NCI-H226 (cell line): ENCODE data around the gene HIP1.
A peak's percentile ranks its signal among the peaks of the same experiment; 100 is the strongest.
"Not testable (repeated sequence)": the region's sequence is repeated elsewhere in the genome, so short reads cannot be mapped to it uniquely, and the experiment has no call there.

Experiments used
- DNase-seq: peaks from one replicate; pipeline ENCODE4 v3.0.0-alpha.2; 2015

HIP1 gene

DNA sequence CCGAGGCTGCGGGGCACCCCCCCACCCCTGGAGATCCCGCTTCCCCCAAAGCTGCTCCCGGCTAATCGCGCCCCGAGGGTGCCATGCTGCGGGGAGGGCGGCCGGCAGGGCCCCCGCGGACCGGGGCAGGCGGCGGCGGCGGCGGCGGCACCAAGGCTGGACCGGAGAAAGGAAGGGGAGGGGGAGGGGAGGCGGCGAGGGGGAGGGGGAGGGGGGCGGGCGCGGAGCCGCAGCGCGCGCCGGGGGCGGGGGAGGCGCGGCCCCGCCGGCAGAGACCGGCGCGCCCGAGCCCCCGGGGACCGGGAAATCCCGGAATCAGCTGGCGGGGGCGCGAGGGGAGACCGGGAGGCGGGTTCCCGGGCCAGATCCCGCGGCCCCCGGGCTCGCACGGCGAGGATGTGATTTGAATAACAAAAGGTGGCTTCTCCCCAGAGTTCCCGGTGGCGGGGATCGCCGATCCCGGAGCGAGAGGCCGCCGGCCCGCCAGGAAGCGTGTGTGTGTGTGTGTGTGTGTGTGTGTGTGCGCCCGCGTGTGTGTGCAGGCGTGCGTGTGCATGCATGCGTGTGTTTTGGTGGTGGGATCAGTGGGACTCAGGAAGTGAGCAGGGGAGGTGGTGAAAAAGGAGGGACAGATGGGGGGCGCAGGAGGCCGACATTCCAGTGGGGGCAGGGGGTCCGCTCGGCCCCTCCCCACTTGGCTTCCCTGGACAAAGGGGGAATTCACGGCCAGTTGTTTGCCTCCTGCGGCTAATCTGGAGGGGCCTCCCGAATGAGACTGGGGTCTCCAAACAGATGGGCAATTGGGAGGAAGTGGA lies 99.5 kb downstream of the HIP1 start:
- DNase-seq: peak; percentile 18

DNA sequence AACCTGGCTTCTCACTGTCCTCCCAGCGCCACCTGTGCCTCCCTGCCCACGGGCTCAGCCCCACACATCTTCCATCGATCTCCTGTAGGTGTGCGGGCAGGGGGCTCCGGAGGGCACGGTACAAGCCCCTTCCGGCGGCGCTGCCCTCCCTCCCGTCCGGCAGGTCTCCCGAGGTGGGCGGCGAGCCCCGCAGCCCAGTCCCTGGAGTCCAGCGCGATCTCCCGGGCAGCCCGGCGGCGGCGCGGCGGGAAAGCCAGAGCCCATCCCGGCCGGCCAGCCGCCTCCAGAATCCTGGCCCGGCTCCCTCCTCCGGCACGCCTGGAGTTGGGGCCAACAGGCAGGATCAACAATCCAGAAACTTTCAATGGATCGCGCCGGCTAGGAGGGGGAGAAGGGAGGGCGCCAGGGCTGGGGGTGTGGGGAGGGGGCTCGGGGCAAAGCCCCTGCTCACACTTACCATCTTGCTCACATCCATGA lies 100.1 kb downstream of the HIP1 start:
- peak; percentile 24 for DNase-seq

DNA sequence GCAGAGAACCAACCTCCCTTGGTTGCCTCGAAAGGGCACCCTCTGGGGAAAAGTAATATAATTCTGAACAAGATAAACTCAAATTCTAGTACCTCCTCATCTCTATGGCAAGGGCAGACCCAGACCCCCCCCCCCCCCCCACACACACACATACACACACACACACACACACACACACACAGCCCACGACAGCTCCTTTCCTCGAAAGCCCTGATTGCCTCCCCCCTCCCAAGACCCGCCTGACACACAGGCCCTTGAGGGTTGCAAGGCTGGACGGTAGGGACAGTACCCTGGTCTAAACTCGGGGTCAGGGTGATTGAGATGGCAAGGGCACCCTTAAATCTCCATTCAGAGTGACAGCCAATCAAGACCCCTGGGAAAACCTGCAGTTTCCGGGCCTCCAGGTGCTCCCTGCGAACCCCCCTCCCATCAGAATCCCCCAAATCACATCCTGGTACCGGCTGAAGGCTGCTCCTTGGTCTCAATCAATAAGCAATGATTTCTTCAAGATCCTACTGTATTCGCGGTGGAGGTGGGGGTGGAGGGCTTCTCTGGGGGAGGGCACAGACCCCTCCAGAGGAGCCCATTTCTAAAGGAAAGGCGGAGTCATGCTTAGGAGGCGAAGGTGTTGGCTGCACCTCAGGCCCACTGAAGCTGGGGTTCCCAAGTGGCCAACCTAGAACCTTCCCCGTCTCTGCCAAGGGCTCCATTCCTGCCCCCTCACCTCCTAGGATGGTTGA lies 100.7 kb downstream of the HIP1 start:
- DNase-seq: no peak

DNA sequence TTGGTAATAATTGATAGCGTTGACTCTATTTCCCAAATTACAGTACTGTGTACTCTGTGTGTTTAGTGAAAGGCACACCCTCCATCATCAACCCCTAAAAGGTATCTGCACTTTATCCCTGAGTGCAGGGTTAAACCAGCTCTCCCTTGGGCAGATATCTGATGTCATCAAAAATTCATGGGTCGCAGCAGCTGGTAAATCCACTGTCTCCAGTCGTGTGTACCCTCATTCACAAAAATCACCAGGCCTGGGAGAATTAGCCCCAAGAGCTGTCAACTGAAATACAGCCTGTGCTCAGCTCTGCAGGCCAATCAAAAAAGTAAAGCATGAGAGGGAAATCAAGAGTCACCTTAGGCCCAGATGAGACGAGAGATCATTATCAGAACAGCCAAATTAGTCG lies 103.7 kb downstream of the HIP1 start:
- no peak for DNase-seq

DNA sequence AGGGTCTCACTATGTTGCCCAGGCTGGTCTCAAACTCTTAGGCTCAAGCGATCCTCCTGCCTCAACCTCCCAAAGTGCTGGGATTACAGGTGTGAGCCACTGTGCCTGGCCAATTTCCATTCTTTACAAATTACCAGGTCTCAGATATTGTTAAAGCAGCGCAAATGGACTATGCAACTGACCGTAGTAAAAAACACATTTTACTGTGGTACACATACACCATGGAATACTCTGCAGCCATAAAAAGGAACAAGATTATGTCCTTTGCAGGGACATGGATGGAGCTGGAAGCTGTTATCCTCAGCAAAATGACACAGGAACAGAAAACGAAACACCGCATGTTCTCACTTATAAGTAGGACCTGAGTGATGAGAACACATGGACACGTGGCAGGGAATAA lies 106.2 kb downstream of the HIP1 start:
- not testable (repeated sequence) for DNase-seq

DNA sequence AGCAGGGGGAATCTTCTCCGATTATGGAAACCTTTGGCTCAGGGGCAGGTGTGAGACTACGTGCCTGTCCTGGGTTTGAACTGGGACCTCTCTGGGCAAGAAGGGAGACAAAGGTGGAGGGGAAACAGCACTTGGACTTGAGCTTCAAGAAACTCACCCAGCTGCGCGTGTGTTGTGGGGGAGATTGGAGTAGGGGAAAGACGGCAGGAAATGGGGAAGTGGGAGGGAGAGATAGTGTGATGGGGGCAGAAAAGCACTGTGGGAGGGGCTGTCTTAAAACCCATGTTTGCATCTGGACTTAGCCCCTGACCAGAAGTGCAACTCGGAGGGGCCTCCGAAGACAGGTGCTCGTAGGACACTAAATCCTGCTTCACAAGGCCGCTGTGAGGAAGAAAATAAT lies 107.0 kb downstream of the HIP1 start:
- no peak for DNase-seq

DNA sequence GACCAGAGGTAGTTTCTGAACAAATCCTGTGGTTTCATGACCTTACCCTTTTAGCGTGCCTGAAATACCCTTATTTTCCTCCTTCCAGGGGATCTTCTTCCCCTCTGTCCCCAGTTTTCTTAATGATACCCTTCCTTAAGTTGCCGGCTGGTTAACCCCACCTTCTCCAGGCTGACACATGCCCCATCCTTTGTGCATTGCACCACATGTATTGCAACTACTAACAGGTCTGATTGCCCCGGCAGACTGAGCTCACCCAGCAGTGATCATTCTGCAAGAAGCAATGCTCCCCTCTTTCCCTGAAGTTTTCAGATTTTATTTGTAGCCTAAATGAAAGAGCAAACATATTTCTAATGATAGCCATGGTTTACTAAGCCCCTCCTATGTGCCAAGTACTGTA lies 108.2 kb downstream of the HIP1 start:
- DNase-seq: no peak

DNA sequence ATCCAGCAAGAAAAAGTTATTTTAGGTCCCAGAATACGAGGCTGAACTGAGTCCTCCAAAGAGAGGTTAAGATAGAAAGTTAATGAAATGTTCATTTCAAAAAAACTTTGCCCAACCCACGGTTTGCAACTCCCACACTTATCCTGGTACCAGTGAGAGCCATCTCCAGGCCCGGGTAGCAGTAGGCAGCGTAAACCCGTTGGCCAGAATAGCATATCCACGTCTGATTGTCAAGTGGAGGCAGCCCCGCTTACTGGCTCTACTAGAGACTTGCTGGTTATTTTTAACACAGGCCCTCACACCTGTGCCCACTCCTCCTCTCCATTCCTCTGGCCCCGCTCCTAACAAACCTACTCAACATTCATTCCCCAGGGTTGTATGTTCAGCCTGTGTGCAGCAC lies 109.7 kb downstream of the HIP1 start:
- no peak for DNase-seq

DNA sequence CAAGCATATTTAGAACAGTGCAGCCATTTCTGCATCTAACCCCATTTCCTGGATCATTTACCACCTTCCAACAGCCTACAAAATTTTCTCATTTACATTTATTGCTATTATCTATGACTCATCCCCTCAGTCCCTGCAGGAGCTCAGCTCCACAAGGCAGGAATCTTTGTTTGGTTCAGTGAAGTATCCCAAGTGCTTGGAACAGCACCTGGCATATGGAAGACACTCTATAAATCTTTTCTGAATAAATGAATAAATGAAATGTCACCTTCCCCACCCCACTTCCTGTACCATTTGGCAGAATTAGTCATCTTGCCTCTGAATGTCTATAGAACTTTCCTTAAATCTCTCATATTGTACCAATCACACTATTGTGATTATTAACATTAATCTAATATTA lies 110.7 kb downstream of the HIP1 start:
- DNase-seq: peak; percentile 43

DNA sequence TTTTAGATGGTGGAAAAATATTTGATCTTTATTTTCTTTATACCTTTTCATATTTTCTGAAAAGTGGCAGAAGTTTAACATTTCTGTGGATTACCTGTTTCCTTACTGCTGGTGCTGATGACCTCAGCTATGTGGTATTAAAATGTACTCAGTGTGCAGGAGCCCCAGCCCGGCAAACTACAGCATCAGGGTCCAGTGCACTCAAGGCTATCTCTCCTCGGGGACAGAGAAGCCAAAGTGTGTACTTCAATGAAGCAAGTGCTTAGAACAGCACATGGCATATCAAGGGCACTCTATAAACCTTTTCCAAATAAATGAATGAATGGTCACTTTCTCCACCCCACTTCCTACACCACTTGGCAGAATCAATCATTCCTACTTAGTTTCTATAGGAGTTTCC lies 111.8 kb downstream of the HIP1 start:
- DNase-seq: no peak

DNA sequence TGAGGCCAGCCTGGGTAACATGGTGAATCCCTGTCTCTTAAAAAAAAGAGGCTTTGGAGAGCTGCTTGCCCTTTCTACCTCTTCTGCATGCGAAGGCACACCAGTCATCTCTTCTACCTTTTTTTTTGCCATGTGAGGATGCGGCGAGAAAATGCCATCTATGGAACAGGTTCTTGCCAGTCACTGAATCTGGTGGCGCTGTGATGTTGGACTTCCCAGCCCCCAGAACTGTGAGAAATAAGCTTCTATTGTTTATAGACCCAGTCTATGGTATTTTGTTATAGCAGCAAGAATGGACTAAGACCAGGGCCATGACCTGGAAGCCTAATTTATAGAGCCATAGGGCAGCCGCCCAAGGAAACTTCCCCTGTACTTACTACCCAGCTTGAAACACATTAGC lies 112.9 kb downstream of the HIP1 start:
- DNase-seq: no peak

DNA sequence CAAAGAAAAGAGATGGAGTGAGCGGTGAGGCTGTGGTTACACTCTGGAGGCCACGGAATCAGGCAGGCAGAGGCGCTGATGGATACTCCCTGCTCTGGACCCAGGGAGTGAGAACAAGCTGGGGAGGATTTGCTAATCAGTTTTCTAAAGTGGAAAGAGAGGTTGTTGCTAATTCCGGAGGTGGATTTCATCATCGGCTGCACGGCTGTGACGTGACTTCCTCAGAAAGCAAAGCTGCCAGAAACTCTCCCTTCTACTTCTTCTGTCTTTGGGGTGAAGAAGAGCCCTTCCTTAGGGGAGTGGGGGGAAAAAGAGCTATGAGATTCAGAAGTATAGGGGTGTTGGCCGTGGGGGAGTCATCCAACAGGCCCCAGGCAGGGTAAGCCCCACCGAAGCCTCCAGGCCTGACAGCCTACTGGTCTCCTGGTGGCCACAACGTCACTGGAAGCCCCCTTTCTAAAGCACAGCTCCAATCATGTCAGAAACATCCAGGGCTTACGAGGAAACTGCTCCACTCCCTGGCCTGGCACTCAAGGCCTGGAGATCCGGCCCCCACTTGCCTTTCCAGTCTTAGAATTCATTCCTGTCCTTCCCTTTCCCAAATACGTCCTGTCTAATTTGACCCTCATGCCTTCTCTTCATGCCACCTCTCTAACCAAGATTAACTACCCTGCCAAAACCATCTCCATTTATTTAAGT lies 114.5 kb downstream of the HIP1 start:
- DNase-seq: peak; percentile 62

DNA sequence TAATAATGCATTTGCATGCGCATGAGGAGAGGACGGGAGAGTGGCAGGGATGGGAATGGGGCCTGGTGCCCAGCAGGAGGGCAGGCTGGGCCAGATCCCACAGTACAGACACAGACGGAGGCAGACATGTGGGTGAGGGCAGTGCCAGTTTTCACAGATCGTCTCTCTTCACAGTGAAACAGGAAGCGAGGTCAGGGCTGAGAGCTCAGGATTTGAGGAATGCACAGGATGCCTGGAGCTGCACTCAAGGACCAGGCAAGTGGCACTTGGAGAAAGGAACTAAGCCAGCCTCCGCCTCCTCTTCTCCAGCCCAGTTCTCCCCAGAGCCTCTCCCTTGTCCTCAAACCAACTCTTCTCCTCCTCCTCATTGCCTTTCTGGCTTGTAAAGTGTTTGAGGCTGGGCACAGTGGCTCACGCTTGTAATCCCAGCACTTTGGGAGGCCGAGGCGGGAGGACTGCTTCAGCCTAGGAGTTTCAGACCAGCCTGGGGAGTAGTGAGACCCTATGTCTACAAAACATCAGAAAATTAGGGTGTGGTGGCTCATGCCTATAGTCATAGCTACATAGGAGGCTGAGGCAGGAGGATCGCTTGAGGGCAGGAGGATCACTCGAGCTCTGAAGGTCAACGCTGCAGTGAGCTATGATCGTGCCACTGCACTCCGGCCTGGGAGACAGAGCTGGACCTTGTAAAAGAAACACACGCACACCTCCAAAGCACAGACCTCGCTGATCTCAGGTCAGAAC lies 115.2 kb downstream of the HIP1 start:
- no peak for DNase-seq

DNA sequence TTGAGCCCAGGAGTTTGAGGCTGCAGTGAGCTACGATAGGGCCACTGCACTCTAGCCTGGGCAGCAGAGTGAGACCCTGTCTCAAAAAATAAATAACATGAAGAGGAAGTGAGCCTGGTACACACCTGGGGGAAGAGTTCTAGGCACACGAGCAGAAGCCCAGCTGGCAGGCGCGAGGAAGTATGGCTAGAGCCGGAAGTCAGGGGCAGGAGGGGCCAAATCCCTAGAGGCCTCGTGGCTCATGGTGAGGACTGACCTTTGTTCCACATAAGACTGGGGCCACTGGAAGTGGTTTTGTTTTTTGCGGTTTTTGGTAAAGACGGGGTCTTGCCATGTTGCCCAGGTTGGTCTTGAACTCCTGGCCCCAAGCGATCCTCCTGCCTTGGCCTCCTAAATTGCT lies 117.6 kb downstream of the HIP1 start:
- no peak for DNase-seq

DNA sequence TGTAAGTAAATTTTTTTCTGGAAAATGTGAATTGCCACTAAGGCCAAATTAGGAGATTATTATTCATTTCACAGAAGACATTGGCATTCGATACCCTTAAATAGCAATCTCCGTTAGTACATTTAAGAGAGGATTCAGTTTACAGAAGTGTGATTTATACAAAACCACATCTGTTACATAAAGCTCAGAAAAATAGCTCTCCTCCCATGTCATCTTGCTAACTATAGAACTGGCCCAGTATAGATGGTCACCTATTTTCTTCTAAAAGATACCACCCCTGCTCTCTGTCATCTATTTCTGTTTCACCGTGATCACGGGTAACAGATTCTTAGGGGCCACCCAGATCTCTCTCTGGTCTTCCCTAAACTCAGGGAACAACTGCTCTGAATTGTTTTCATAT lies 119.1 kb downstream of the HIP1 start:
- no peak for DNase-seq

DNA sequence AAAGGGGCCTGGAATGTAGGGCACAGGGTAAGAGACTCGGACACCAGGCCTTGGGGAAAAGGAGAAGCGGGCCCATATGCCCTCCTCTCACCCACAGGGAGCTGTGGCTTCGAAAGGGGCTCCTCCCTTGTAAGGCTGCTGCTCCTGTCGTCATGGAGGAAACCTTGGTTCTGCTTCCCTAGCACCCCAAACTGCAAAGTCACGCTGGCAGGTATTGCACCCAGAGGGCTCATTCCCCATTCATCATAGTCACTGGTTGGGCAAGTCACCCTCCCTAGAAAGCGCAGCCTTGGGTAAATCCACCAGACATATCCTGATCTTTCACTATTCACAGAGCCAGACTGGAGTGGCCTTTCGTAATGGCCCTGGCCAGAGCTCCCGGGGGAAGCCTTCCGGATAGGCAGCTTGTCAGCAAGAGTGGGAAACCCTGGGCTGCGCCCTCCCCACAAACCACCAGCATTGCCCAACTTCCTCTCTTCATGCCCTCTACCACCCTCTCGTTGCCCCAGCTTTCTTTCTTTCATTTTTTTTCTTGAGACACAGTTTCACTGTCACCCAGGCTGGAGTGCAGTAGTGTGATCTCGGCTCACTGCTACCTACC lies 121.0 kb downstream of the HIP1 start:
- peak; percentile 60 for DNase-seq

DNA sequence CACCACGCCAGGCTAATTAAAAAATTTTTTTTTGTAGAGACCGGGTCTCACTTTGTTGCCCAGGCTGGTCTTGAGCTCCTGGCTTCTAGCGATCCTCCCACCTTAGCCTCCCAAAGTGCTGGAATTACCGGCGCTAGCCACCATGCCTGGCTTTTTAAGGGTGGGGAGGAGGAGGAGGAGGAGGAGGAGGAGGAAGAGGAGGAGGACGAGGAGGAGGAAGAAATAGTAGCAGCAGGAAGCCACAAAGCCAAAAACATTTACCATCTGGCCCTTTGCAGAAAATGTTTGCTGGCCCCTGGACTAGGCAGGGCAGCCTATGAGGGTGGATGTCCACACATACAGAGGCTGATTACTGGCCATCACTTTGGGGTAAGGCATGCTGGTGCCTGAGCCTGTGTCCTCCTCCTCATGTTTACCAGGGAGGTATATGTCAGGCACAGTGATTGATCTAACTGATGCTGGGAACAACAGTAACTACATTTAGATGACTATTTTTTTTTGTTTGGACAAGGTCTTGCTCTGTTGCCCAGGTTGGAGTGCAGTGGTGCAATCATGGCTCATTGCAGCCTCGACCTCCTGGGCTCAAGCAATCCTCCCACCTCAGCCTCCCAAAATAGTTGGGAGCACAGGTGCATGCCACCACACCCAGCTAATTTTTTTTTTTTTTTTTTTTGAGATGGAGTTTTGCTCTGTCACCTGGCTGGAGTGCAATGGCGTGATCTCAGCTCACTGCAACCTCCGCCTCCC lies 122.1 kb downstream of the HIP1 start:
- no peak for DNase-seq

DNA sequence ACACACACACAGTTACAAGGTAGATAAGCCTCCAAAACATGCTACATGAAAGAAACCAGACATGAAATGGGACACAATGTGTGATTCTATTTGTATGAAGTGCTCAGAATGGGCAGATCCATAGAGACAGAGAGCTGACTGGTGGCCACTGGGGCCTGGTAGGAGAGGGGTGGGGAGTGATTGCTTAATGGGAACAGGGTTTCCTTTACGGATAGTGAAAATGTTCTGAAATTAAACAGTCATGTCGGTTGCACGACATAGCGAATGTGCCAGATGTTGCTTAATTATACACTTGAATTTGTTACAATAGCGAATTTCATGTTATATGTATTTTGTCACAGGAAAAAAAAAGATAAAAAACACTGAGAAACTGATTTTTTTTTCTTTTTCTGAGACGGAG lies 124.3 kb downstream of the HIP1 start:
- no peak for DNase-seq

DNA sequence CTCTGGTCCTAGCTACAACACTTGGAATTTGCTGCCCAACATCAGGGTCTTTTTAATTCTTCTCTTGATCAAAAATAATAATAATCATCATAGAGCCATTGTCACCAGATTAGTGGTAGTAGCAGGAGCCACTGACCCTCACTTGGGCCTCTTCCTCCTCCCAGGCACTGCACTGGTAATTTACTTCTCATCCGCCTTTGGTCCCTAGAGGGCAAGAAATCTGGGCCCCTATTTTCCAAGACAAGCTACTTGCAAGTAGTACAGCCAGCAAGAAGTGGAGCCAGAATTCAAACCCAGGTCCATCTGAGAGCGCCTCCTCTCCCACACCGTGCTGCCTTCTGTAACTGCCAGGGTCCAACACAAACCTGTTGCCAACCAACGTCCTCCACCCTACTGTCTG lies 125.4 kb downstream of the HIP1 start:
- DNase-seq: no peak

DNA sequence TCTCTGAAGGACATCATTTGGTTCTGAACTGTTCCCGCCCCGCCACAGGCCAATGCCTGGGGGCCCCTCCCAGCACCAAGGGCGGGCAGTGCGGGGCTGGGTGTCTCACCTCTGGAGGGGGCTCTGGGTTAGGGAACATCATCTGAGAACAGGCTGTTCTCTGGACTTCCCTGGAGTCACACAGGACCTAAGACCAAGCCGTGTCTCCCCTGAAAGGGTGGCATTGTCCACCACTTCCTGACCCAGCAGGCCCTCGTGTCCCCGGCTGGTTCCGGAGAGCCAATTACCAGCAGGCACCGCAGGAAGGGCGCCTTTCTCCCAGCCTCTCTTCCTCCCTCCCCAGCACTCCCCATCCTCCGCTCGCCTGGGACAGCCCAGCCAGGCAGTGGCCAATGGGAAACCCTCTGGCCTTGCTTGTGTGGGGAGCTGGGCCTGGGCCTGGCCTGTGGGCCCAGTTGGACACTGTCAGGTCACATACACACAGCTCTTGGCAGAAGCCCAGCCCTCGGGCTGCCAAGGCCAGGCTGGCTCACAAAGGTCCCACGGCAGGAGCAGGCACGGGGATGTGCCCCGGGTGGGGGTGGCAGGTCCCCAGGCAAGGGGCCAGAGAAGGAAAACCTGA lies 127.1 kb downstream of the HIP1 start:
- no peak for DNase-seq

DNA sequence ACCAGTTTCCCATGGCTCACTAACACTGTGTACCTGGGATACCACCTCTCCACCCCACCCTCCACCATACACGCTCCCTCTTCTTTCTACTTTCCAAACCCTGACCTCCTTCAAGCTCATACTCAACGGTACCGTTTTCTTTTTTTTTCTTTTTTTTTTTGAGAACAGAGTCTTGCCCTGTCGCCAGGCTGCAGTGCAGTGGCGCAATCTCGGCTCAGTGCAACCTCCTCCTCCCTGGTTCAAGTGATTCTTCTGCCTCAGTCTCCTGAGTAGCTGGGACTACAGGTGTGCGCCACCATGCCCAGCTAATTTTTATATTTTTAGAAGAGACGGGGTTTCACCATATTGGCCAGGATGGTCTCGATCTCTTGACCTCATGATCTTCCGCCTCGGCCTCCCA lies 129.3 kb downstream of the HIP1 start:
- DNase-seq: not testable (repeated sequence)
